DMS153 treated with DMSO at 0.1 percent for 48 hours (cell line): ENCODE data around the gene COP1.
"Not testable (repeated sequence)": the region's sequence is repeated elsewhere in the genome, so short reads cannot be mapped to it uniquely, and the experiment has no call there.

Experiments used
- DNase-seq: peaks from one replicate; lab custom pipeline; 2025; ENCODE audit not compliant: unreplicated experiment; lab: John Stamatoyannopoulos, UW

COP1 gene

DNA sequence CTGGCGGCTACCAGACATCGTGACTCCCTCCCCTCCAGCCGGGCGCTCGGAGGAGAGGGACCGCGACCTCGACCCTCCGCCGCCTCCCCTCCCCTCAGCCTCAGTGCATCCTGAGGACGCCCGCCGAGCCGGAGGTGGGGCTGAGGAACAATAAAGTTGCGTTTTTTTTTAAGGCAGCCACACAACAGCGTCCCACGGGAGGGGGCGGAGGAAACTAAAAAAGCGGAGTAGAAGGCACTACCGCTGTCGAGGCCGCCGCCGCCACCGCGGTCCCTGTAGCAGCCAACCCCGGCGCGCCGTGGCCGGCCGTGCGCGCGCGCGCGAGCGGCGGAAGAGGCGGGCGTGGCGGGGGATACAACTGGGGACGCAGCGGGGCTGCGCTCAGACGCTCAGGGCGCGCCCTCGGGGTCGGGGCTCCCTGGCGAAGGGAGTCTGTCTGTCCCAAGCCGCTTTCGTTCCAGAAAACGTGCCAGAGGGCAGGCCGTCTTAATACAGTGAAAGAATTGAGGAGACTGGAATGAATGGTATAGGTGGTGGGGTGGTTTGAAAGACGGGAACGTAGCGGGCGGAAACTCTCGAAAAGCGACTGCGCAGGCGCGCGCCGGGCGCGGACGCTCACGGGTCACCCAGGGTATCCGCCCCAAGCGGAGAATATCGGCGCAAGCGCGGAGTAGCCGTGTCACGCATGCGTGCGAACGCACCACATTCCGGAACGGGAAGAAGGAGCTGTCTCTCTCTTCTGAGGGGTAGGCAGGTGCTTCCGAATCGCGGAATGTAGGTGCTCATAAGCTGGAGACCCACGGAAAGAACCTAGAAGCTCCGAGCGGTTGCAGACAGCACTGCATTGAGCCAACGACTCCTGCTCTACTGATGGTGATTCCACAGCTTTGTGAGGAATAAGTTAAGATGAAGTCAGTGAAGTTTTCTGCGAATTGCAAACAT, at the start of gene COP1:
TSS of gene COP1 (minus strand) at position 326 of the 942 bp plus-strand sequence. CDS start at position 18, 308 bp downstream.
- peak; percentile 96 for DNase-seq

DNA sequence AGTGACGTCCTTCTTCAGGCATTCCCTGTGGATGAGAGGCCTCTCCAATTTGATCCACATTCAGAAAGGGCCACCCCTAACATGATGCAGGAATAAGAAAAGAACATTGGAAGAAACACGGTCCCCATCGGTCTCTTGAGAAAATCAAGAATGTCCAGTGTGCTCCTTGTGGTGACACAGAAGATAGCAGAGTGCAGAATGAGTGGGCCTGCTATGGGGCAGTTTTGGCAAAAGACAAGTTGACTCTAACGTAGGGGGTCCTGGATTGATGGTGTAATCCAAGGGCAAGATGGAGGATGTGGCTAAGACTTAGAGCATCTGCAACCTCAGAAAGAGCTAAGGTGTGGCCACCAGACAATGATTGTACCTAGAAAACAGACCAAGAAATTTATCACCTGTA, 45.1 kb upstream of the COP1 start:
- no peak for DNase-seq

- DNase-seq: no peak
These were observed 37.8 kb upstream of the COP1 start for GRCh38 chr1:176244851-176245250.

DNA sequence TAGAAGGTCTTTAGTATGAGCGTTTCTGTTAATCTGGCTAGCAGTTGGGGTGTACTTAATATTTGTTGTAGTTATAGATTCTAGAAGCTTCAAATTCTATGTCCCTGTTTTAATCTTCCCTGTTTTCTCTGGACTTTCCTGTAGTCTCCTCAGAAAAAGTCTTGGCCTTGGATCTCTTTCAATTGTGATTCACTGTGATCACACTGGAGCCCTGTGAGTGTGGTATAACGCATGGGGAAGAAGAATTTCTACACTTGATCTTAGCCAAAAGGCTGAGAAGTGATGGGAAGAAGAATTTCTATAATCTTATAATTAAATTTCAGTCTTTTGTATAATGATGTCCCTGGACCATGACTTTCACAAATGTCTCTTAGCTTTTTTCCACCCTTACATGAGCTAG, 36.7 kb upstream of the COP1 start:
- no peak for DNase-seq

GRCh38 chr1:176241385-176242015, 34.4 kb upstream of the COP1 start:
- DNase-seq: no peak

GRCh38 chr1:176233657-176234056, 26.6 kb upstream of the COP1 start:
- not testable (repeated sequence) for DNase-seq

DNA sequence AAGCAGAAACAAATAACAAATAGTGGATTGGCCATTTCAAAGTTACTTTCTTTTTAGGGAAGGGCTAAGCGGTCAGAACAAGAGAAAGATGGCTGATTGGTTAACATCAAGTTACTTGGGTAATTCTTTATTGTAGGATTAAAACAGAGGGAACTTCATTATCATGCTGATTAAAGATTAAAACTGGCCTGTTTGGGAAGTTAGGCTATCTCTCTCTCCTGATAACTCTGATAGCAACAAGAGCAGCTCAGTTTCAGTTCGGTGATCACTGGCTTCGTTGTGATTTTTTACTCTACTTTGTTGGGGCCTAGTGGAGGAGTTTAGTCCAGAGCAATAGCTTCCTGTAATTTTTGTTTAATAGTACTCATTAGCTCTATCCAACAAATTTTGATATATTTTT, 20.5 kb upstream of the COP1 start:
- DNase-seq: no peak

DNA sequence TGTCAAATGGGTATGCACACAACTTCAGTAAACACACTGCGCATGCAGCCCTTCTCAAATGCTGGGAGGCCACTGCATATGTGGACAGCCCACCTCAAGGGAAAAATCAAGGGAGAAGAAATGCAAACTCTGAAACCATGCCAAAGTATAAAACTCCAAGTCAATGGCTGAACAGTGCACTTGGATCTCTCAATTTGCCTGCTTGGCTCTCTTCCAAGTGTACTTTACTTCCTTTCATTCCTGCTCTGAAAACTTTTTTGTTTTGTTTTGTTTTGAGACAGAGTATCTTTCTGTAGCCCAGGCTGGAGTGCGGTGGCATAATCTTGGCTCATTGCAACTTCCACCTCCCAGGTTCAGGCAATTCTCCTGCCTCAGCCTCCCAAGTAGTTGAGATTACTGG, 18.8 kb upstream of the COP1 start:
- DNase-seq: no peak

GRCh38 chr1:176225479-176225875, 18.4 kb upstream of the COP1 start:
- DNase-seq: no peak

DNA sequence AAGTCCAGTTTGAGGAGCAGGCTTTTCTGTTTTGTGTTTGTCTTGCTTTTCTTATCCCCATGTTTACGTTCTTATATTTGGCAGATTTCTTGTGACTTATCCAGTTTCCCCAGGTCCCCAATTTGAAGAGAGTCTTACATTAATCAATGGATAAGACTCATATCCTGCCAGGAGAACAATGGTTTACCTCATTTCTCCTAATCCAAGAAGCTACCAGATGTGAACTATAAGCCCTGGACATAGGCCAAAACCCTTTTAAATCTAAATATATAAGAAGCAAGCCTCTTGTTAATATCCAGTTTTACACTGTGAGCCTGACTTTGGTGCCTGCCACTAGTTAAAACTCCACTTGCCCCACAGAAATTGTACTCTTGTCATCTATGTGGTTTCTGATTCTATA, 15.1 kb upstream of the COP1 start:
- no peak for DNase-seq

GRCh38 chr1:176220100-176220689, 13.1 kb upstream of the COP1 start:
- no peak for DNase-seq

DNA sequence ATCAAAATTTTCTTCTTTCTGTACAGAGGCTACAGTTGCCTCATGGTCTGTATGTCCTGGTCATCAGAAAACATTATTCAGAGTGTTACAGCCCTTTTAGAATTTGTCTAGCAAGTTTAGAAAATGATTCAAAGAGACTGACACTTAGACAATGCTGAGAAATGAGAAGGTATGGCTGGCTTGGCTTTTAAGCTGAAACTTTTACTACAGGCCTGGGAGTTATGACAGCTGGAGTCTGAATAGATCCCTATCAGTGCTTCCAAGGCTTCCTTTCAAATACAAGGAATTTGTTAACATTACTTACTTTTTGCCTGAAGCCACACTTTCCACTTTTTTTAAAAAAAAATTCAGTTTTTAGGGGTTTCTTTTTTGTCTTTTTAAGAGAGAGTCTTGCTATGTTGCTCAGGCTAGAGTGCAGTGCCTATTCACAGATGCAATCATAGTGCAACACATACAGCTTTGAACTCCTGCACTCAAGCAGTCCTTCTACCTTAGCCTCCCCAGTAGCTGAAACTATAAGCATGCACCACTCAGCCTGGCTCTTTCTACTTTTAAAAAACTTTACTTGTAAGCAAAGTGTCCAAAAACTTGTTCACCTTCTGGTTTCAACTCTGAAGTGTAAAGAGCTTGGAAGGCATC, 10.5 kb upstream of the COP1 start:
- no peak for DNase-seq

GRCh38 chr1:176216031-176216430, 8.9 kb upstream of the COP1 start:
- no peak for DNase-seq

- no peak for DNase-seq
These were observed 4.5 kb upstream of the COP1 start for GRCh38 chr1:176211396-176212165.

GRCh38 chr1:176208034-176208433, 948 bp upstream of the COP1 start:
- no peak for DNase-seq

DNA sequence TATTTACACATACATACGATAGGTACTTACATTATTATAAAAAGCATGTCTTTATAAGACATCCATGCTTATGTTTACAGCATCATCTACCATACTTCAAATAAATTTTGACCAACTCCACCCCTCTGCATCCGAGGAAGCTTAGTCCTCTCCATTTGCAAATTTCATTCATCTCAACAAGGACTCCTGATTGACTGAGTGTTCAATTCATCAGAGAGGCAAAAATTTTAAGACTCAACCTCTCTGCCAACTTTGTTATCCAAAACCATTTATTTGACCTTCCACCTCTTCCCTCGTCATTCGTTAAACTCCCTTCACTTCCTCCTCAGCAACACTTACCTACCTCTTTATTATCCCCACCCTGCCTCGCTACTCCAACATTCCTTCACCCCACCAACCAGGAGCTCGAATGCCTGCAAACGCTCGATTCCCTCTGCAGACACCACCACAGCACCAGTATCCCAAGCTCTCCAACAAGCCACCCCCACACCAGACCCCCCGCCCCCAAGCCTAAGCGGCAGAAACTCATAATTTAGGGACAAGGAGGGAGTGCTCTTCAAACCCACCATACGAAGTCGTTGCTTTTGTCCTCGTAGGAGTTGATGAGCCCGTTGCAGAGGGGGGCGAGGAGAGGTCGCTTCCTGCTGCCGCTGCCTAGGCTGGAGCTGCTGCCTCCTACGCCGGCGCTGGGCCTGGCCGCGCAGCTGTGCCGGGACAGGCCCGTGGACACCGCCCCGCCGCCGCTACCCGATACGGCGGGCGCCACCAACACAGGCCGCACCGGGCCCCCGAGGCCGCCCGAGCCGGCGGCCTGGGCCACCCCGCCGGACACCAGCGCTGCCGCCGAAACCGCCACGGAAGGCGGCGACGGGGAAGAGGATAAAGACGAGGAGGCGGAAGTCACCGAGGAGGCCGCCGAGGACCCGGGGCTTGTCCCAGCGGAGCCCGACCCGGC, 803 bp downstream of the COP1 start:
- peak; percentile 45 for DNase-seq

DNA sequence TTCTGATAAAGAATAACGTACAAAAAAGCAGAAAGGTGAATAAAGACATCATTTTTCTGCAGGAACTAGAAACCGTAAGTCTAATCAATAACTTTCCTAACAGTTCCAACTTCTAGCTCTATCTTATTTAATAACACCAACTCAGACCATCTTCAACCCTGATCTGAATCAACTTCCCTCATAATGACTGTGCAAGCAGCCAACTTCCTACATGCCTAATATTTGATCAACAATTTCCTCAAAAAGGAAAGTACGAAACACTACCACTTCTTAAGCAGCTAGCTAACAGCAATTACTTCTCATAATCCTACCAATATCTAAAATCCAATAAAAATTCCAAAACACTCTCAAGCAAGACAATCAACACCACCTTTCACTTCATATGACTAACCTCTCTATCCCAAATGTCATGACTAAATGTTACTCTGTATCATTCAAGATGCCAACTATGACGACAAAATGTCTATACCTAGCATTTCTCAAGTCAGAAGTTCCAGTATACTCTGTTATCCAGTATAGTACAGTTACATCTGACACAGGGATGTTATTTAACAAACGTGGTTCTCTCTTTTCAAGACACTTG, 1.7 kb downstream of the COP1 start:
- no peak for DNase-seq

- DNase-seq: not testable (repeated sequence)
These were observed 2.4 kb downstream of the COP1 start for GRCh38 chr1:176204655-176205054.

DNA sequence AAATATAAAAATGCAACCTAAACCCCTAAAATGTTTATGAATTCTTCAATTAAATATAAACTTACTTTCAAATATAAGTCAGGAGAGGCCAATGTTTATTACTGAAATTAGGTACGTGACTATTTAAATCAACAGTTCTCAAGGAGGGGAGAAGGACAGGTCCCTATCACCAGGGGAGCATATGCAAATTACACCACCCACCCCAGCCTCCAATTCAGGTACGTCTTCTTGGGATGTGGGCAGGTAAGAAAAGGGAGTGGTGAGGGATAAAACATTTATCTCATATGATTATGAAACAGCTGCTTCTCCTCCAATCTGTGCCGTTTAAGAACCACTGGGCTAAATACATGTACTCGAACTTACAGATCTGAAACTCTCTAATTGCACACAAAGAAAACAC, 3.4 kb downstream of the COP1 start:
- DNase-seq: no peak
